OCI-LY7 (cell line): Measurements from ENCODE around the gene RMND5A.
"Not testable (repeated sequence)": the region's sequence is repeated elsewhere in the genome, so short reads cannot be mapped to it uniquely, and the experiment has no call there.

ENCODE experiments used
- EZH2phosphoT487 ChIP-seq: fragments of 200-600 bp; sonication (generic); IDR thresholded peaks from 2 replicates; pipeline ENCODE4 v1.6.1; 2018; ENCODE audit warnings: low read depth, borderline replicate concordance, mild to moderate bottlenecking, mixed run types, antibody characterized with exemption, low read length, moderate library complexity, mixed read lengths
- TF ChIP-seq, protein P1 (sequence below): fragments of 200-600 bp; sonication (generic); conservative IDR thresholded peaks from 2 replicates; pipeline ENCODE4 v1.5.1; 2014; ENCODE audit warnings: mild to moderate bottlenecking, antibody characterized with exemption, low read length, moderate library complexity, mixed read lengths

GRCh38 chr2:86734896-86735295, 14.8 kb downstream of the RMND5A start:
- TF ChIP-seq, protein P1, sequence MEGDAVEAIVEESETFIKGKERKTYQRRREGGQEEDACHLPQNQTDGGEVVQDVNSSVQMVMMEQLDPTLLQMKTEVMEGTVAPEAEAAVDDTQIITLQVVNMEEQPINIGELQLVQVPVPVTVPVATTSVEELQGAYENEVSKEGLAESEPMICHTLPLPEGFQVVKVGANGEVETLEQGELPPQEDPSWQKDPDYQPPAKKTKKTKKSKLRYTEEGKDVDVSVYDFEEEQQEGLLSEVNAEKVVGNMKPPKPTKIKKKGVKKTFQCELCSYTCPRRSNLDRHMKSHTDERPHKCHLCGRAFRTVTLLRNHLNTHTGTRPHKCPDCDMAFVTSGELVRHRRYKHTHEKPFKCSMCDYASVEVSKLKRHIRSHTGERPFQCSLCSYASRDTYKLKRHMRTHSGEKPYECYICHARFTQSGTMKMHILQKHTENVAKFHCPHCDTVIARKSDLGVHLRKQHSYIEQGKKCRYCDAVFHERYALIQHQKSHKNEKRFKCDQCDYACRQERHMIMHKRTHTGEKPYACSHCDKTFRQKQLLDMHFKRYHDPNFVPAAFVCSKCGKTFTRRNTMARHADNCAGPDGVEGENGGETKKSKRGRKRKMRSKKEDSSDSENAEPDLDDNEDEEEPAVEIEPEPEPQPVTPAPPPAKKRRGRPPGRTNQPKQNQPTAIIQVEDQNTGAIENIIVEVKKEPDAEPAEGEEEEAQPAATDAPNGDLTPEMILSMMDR = not testable (repeated sequence)
- TF ChIP-seq EZH2phosphoT487 = not testable (repeated sequence)
